ENCODE measurements around the gene SIN3B.
"Not testable (repeated sequence)": the region's sequence is repeated elsewhere in the genome, so short reads cannot be mapped to it uniquely, and the experiment has no call there.

Gene SIN3B

GRCh38 chr19:16829010-16829821 is at the start of gene SIN3B:
SIN3B (plus strand) TSS chr19:16829398; CDS start chr19:16829421, 23 bp downstream.
- H3K36me3 Mint-ChIP-seq = peaks cover 4% of the 10 kb centered on the region
- H3K4me1 Mint-ChIP-seq (ENCODE audit: low read depth) = peaks cover 37% of the 10 kb centered on the region
- peak within 1 kb of the TSS; percentile 85 for H3K4me3 Mint-ChIP-seq
- peaks cover 14% of the 10 kb centered on the region for H3K27me3 Mint-ChIP-seq
- peak within 1 kb of the TSS; percentile 85 for H3K27ac Mint-ChIP-seq
- H3K9me3 Mint-ChIP-seq (ENCODE audit: low read depth) = no peaks in the 10 kb centered on the region

GRCh38 chr19:16779539-16780163 is 49.5 kb upstream of the SIN3B start:
- H3K27ac Mint-ChIP-seq = no peak overlapping the region
- no peaks in the 10 kb centered on the region for H3K9me3 Mint-ChIP-seq (ENCODE audit: low read depth)
- H3K27me3 Mint-ChIP-seq = peaks cover 4% of the 10 kb centered on the region
- no peaks in the 10 kb centered on the region for H3K4me1 Mint-ChIP-seq (ENCODE audit: low read depth)
- H3K4me3 Mint-ChIP-seq = no peak overlapping the region
- H3K36me3 Mint-ChIP-seq = no peaks in the 10 kb centered on the region

GRCh38 chr19:16782719-16783118 is 46.5 kb upstream of the SIN3B start:
- Mint-ChIP-seq H3K27me3 (no peaks in the 10 kb centered on the region), H3K36me3 (no peaks in the 10 kb centered on the region), H3K9me3 (ENCODE audit: low read depth) (no peaks in the 10 kb centered on the region), H3K4me3 (no peak overlapping the region), H3K4me1 (ENCODE audit: low read depth) (no peaks in the 10 kb centered on the region), H3K27ac (no peak overlapping the region)

- no peak overlapping the region for H3K27ac Mint-ChIP-seq
Observed at GRCh38 chr19:16788479-16788878, 40.7 kb upstream of the SIN3B start.

GRCh38 chr19:16789238-16789637 is 40.0 kb upstream of the SIN3B start:
- Mint-ChIP-seq H3K27ac (no peak overlapping the region), H3K4me1 (ENCODE audit: low read depth) (no peaks in the 10 kb centered on the region), H3K27me3 (no peaks in the 10 kb centered on the region), H3K4me3 (no peak overlapping the region), H3K36me3 (peaks cover 9% of the 10 kb centered on the region), H3K9me3 (ENCODE audit: low read depth) (peaks cover 13% of the 10 kb centered on the region)

More at GRCh38 chr19:16788479-16788878, 40.7 kb upstream of the SIN3B start:
- Mint-ChIP-seq H3K4me1 (ENCODE audit: low read depth) (no peaks in the 10 kb centered on the region), H3K27me3 (no peaks in the 10 kb centered on the region), H3K4me3 (no peak overlapping the region), H3K9me3 (ENCODE audit: low read depth) (peaks cover 13% of the 10 kb centered on the region), H3K36me3 (peaks cover 9% of the 10 kb centered on the region)

- Mint-ChIP-seq H3K27me3 (no peaks in the 10 kb centered on the region), H3K36me3 (peaks cover 9% of the 10 kb centered on the region), H3K9me3 (ENCODE audit: low read depth) (peaks cover 13% of the 10 kb centered on the region), H3K27ac (no peak overlapping the region), H3K4me1 (ENCODE audit: low read depth) (no peaks in the 10 kb centered on the region), H3K4me3 (no peak overlapping the region)
Observed at GRCh38 chr19:16790051-16790450, 39.1 kb upstream of the SIN3B start.

GRCh38 chr19:16791942-16792341 is 37.3 kb upstream of the SIN3B start:
- H3K4me1 Mint-ChIP-seq (ENCODE audit: low read depth) = no peaks in the 10 kb centered on the region
- peaks cover 13% of the 10 kb centered on the region for H3K9me3 Mint-ChIP-seq (ENCODE audit: low read depth)
- no peaks in the 10 kb centered on the region for H3K27me3 Mint-ChIP-seq

GRCh38 chr19:16794456-16795441 is 34.4 kb upstream of the SIN3B start:
- H3K9me3 Mint-ChIP-seq (ENCODE audit: low read depth) = peaks cover 3% of the 10 kb centered on the region
- H3K4me3 Mint-ChIP-seq = no peak overlapping the region
- H3K27ac Mint-ChIP-seq = no peak overlapping the region
- peaks cover 5% of the 10 kb centered on the region for H3K36me3 Mint-ChIP-seq
- H3K27me3 Mint-ChIP-seq = no peaks in the 10 kb centered on the region
- no peaks in the 10 kb centered on the region for H3K4me1 Mint-ChIP-seq (ENCODE audit: low read depth)

More at GRCh38 chr19:16791942-16792341, 37.3 kb upstream of the SIN3B start:
- Mint-ChIP-seq H3K4me3 (no peak overlapping the region), H3K27ac (no peak overlapping the region), H3K36me3 (peaks cover 11% of the 10 kb centered on the region)

- Mint-ChIP-seq H3K36me3 (peaks cover 2% of the 10 kb centered on the region), H3K9me3 (ENCODE audit: low read depth) (no peaks in the 10 kb centered on the region), H3K27ac (no peak overlapping the region), H3K4me1 (ENCODE audit: low read depth) (no peaks in the 10 kb centered on the region), H3K27me3 (no peaks in the 10 kb centered on the region), H3K4me3 (no peak overlapping the region)
Observed at GRCh38 chr19:16795731-16796130, 33.5 kb upstream of the SIN3B start.

GRCh38 chr19:16797876-16798275 is 31.3 kb upstream of the SIN3B start:
- Mint-ChIP-seq H3K27me3 (no peaks in the 10 kb centered on the region), H3K9me3 (ENCODE audit: low read depth) (no peaks in the 10 kb centered on the region), H3K4me3 (no peak overlapping the region), H3K36me3 (peaks cover 2% of the 10 kb centered on the region), H3K27ac (no peak overlapping the region), H3K4me1 (ENCODE audit: low read depth) (no peaks in the 10 kb centered on the region)

- not testable (repeated sequence) for H3K27ac Mint-ChIP-seq; H3K4me1 Mint-ChIP-seq (ENCODE audit: low read depth); H3K4me3 Mint-ChIP-seq
Observed at GRCh38 chr19:16798326-16798725, 30.9 kb upstream of the SIN3B start.

GRCh38 chr19:16799740-16800139 is 29.5 kb upstream of the SIN3B start:
- H3K4me3 Mint-ChIP-seq = no peak overlapping the region
- peaks cover 2% of the 10 kb centered on the region for H3K36me3 Mint-ChIP-seq
- H3K9me3 Mint-ChIP-seq (ENCODE audit: low read depth) = no peaks in the 10 kb centered on the region
- H3K27ac Mint-ChIP-seq = no peak overlapping the region
- no peaks in the 10 kb centered on the region for H3K4me1 Mint-ChIP-seq (ENCODE audit: low read depth)
- H3K27me3 Mint-ChIP-seq = no peaks in the 10 kb centered on the region

More at GRCh38 chr19:16798326-16798725, 30.9 kb upstream of the SIN3B start:
- H3K27me3 Mint-ChIP-seq; H3K9me3 Mint-ChIP-seq (ENCODE audit: low read depth); H3K36me3 Mint-ChIP-seq: not testable (repeated sequence)

- H3K9me3 Mint-ChIP-seq (ENCODE audit: low read depth) = no peaks in the 10 kb centered on the region
- H3K4me3 Mint-ChIP-seq = no peak overlapping the region
- H3K4me1 Mint-ChIP-seq (ENCODE audit: low read depth) = no peaks in the 10 kb centered on the region
- peaks cover under 1% of the 10 kb centered on the region for H3K36me3 Mint-ChIP-seq
- H3K27ac Mint-ChIP-seq = no peak overlapping the region
- H3K27me3 Mint-ChIP-seq = no peaks in the 10 kb centered on the region
Observed at GRCh38 chr19:16801600-16802013, 27.6 kb upstream of the SIN3B start.

- H3K4me3 Mint-ChIP-seq = no peak overlapping the region
- no peaks in the 10 kb centered on the region for H3K27me3 Mint-ChIP-seq
- H3K4me1 Mint-ChIP-seq (ENCODE audit: low read depth) = no peaks in the 10 kb centered on the region
- no peaks in the 10 kb centered on the region for H3K9me3 Mint-ChIP-seq (ENCODE audit: low read depth)
- H3K27ac Mint-ChIP-seq = no peak overlapping the region
- no peaks in the 10 kb centered on the region for H3K36me3 Mint-ChIP-seq
Observed at GRCh38 chr19:16804176-16804575, 25.0 kb upstream of the SIN3B start.
